Measurements from ENCODE around the gene RAB5A.
"Not testable (repeated sequence)": the region's sequence is repeated elsewhere in the genome, so short reads cannot be mapped to it uniquely, and the experiment has no call there.

RAB5A gene

GRCh38 chr3:19946832-19947548 lies at the start of gene RAB5A:
RAB5A (plus strand) TSS chr3:19947097; CDS start chr3:19950899, 3,802 bp downstream.
- peak; percentile 99 for DNase-seq

- no peak for DNase-seq
Measured at GRCh38 chr3:19898721-19899120, 48.2 kb upstream of the RAB5A start.

GRCh38 chr3:19899264-19899663 lies 47.6 kb upstream of the RAB5A start:
- DNase-seq: no peak

GRCh38 chr3:19899833-19900232 lies 47.1 kb upstream of the RAB5A start:
- DNase-seq: not testable (repeated sequence)

GRCh38 chr3:19901337-19901736 lies 45.6 kb upstream of the RAB5A start:
- DNase-seq: no peak

GRCh38 chr3:19901918-19902317 lies 45.0 kb upstream of the RAB5A start:
- DNase-seq: peak; percentile 25

GRCh38 chr3:19903649-19904048 lies 43.2 kb upstream of the RAB5A start:
- no peak for DNase-seq

GRCh38 chr3:19907523-19907922 lies 39.4 kb upstream of the RAB5A start:
- DNase-seq: no peak

GRCh38 chr3:19911452-19911851 lies 35.4 kb upstream of the RAB5A start:
- DNase-seq: no peak

- no peak for DNase-seq
Measured at GRCh38 chr3:19917167-19917566, 29.7 kb upstream of the RAB5A start.

- no peak for DNase-seq
Measured at GRCh38 chr3:19920401-19921080, 26.4 kb upstream of the RAB5A start.

- no peak for DNase-seq
Measured at GRCh38 chr3:19931180-19931692, 15.7 kb upstream of the RAB5A start.

GRCh38 chr3:19931767-19932188 lies 15.1 kb upstream of the RAB5A start:
- DNase-seq: no peak

- DNase-seq: no peak
Measured at GRCh38 chr3:19932422-19932821, 14.5 kb upstream of the RAB5A start.

- DNase-seq: peak; percentile 80
Measured at GRCh38 chr3:19934098-19934566, 12.8 kb upstream of the RAB5A start, which contains the start of gene EFHB. EFHB (minus strand) TSS chr3:19934217; CDS start chr3:19934018, 199 bp downstream.

- DNase-seq: no peak
Measured at GRCh38 chr3:19937459-19938294, 9.2 kb upstream of the RAB5A start.

GRCh38 chr3:19938295-19938627 lies 8.6 kb upstream of the RAB5A start:
- no peak for DNase-seq

GRCh38 chr3:19940643-19941042 lies 6.3 kb upstream of the RAB5A start:
- no peak for DNase-seq

GRCh38 chr3:19945534-19945933 lies 1.4 kb upstream of the RAB5A start:
- DNase-seq: peak; percentile 31

- peak; percentile 64 for DNase-seq
Measured at GRCh38 chr3:19945969-19946831, 697 bp upstream of the RAB5A start.

GRCh38 chr3:19947549-19948225 lies 790 bp downstream of the RAB5A start:
- peak; percentile 58 for DNase-seq

GRCh38 chr3:19948226-19948591 lies 1.3 kb downstream of the RAB5A start:
- DNase-seq: no peak
